ENCODE measurements around the gene PHB1. TPM values are rescaled to one million over a fixed set of nuclear protein-coding genes. Genes with fewer than 3 reads are reported as not detected.
A peak's percentile ranks its signal among the peaks of the same experiment; 100 is the strongest.

PHB1 gene
- total RNA-seq, 2 donors from 2014 or later, result 227 to 263 TPM

- 97 to 100% methylated on average over 2 to 4 of the region's 4 CpGs for WGBS, 2 experiments (ENCODE audit: insufficient coverage in 1 of 2, insufficient read length in 1 of 2)
- no peak overlapping the region for H3K9ac ChIP-seq (ENCODE audit: extremely low read depth, low read length, poor library complexity, severe bottlenecking)
- H3K9me3 ChIP-seq (ENCODE audit: control insufficient read depth, low read length), result no peaks in the 10 kb centered on the region
- peak overlapping the region; percentile 81 for H3K4me3 ChIP-seq (ENCODE audit: low read length)
- H3K36me3 Mint-ChIP-seq (ENCODE audit: low read depth), result no peaks in the 10 kb centered on the region
- peak overlapping the region; percentile 83 for H3K4me3 Mint-ChIP-seq
- no peaks in the 10 kb centered on the region for H3K36me3 ChIP-seq (ENCODE audit: control insufficient read depth, insufficient read depth, low read length)
- no peak overlapping the region for H3K27ac Mint-ChIP-seq
- DNase-seq, result peak; percentile 48
- H3K4me1 ChIP-seq (ENCODE audit: control insufficient read depth, insufficient read depth, low read length), result no peaks in the 10 kb centered on the region
- H3K27me3 ChIP-seq (ENCODE audit: control insufficient read depth, insufficient read depth, low read length, poor library complexity, severe bottlenecking), result no peaks in the 10 kb centered on the region
- peaks cover 43% of the 10 kb centered on the region for H3K4me1 Mint-ChIP-seq
- H3K27ac ChIP-seq (ENCODE audit: low read depth, low read length), result no peak overlapping the region
- TF ChIP-seq CTCF (conservative IDR thresholded peaks at IDR 0.05), result no peak
- H3K27me3 Mint-ChIP-seq (ENCODE audit: insufficient read depth), result peaks cover 2% of the 10 kb centered on the region
- H3K9me3 Mint-ChIP-seq, result no peaks in the 10 kb centered on the region
Observed at GRCh38 chr17:49363251-49363650, 51.4 kb downstream of the PHB1 start.

- DNase-seq, result no peak
- H3K4me3 ChIP-seq (ENCODE audit: low read length), result peak overlapping the region; percentile 81
- 26 to 36% methylated on average over 8 to 9 of the region's 10 CpGs for WGBS, 2 experiments (ENCODE audit: insufficient coverage in 1 of 2, insufficient read length in 1 of 2)
- H3K36me3 ChIP-seq (ENCODE audit: control insufficient read depth, insufficient read depth, low read length), result no peaks in the 10 kb centered on the region
- peak overlapping the region; percentile 34 for H3K9ac ChIP-seq (ENCODE audit: extremely low read depth, low read length, poor library complexity, severe bottlenecking)
- no peaks in the 10 kb centered on the region for H3K27me3 ChIP-seq (ENCODE audit: control insufficient read depth, insufficient read depth, low read length, poor library complexity, severe bottlenecking)
- Mint-ChIP-seq H3K4me3 (peak overlapping the region; percentile 83), H3K4me1 (peaks cover 48% of the 10 kb centered on the region), H3K9me3 (no peaks in the 10 kb centered on the region), H3K27ac (peak overlapping the region; percentile 91), H3K27me3 (ENCODE audit: insufficient read depth) (peaks cover 2% of the 10 kb centered on the region), H3K36me3 (ENCODE audit: low read depth) (no peaks in the 10 kb centered on the region)
- no peaks in the 10 kb centered on the region for H3K9me3 ChIP-seq (ENCODE audit: control insufficient read depth, low read length)
- H3K27ac ChIP-seq (ENCODE audit: low read depth, low read length), result no peak overlapping the region
- no peak for TF ChIP-seq CTCF (conservative IDR thresholded peaks at IDR 0.05)
- no peaks in the 10 kb centered on the region for H3K4me1 ChIP-seq (ENCODE audit: control insufficient read depth, insufficient read depth, low read length)
Observed at GRCh38 chr17:49362723-49363117, 52.0 kb downstream of the PHB1 start.

GRCh38 chr17:49361902-49362722, 52.6 kb downstream of the PHB1 start, which contains the start of gene ZNF652:
ZNF652 (minus strand) TSS chr17:49362250; CDS start chr17:49317725, 44,525 bp downstream.
- Mint-ChIP-seq H3K4me3 (peak within 1 kb of the TSS; percentile 83), H3K27ac (peak within 1 kb of the TSS; percentile 92), H3K27me3 (ENCODE audit: insufficient read depth) (peaks cover 2% of the 10 kb centered on the region), H3K9me3 (no peaks in the 10 kb centered on the region), H3K36me3 (ENCODE audit: low read depth) (no peaks in the 10 kb centered on the region), H3K4me1 (peaks cover 49% of the 10 kb centered on the region)
- no peaks in the 10 kb centered on the region for H3K27me3 ChIP-seq (ENCODE audit: control insufficient read depth, insufficient read depth, low read length, poor library complexity, severe bottlenecking)
- 0 to 2% methylated on average over 17 to 93 of the region's 106 CpGs for WGBS, 2 experiments (ENCODE audit: insufficient coverage in 1 of 2, insufficient read length in 1 of 2)
- H3K36me3 ChIP-seq (ENCODE audit: control insufficient read depth, insufficient read depth, low read length), result no peaks in the 10 kb centered on the region
- peak within 1 kb of the TSS; percentile 92 for H3K4me3 ChIP-seq (ENCODE audit: low read length)
- DNase-seq, result peak; percentile 100
- H3K9ac ChIP-seq (ENCODE audit: extremely low read depth, low read length, poor library complexity, severe bottlenecking), result peak within 1 kb of the TSS; percentile 82
- peak within 1 kb of the TSS; percentile 75 for H3K27ac ChIP-seq (ENCODE audit: low read depth, low read length)
- no peak for TF ChIP-seq CTCF (conservative IDR thresholded peaks at IDR 0.05)
- H3K4me1 ChIP-seq (ENCODE audit: control insufficient read depth, insufficient read depth, low read length), result no peaks in the 10 kb centered on the region
- H3K9me3 ChIP-seq (ENCODE audit: control insufficient read depth, low read length), result no peaks in the 10 kb centered on the region

Data from endodermal cell (in vitro differentiated cells).